Muscle of back (tissue), 13 donors: Measurements from ENCODE around the gene ATRIP. TPM values are rescaled to one million over a fixed set of nuclear protein-coding genes. Genes with fewer than 3 reads are reported as not detected.
"Not testable (repeated sequence)": the region's sequence is repeated elsewhere in the genome, so short reads cannot be mapped to it uniquely, and the experiment has no call there.

Source experiments
- DNase-seq, 3 donors: peaks; one replicate each; pipeline versions ENCODE4 v3.0.0 to v3.0.0-alpha.2; 2013
- long read RNA-seq, 9 donors: transcript quantifications; one replicate each; lab custom pipeline, GENCODE V29; 2026
- polyA plus RNA-seq, 10 donors: library from polyadenylated mRNA; unstranded; fragments of 120-200 nt; gene quantifications; one replicate each; pipeline ENCODE4 v1.2.1, GENCODE V29; 2013; ENCODE audit not compliant: insufficient read length in 10 of 10

ATRIP gene
- 1 to 10 TPM; 6.4 to 9.8 (median 7.9) TPM for polyA plus RNA-seq
- long read RNA-seq, donor 1, full-length matches to known transcripts = 1 of 37 reads
- long read RNA-seq, donor 1, partial matches to known transcripts = 29 of 37 reads
- long read RNA-seq, donor 1, other reads (novel, unspliced or antisense) = 7 of 37 reads
- long read RNA-seq, donor 2 = 0 reads
- long read RNA-seq, donor 3 = 0 reads
- long read RNA-seq, donor 4 = 0 reads
- long read RNA-seq, donor 5, full-length matches to known transcripts = 2 of 77 reads
- long read RNA-seq, donor 5, partial matches to known transcripts = 39 of 77 reads
- long read RNA-seq, donor 5, other reads (novel, unspliced or antisense) = 36 of 77 reads
- long read RNA-seq, donor 6, full-length matches to known transcripts = 1 of 1 reads
- long read RNA-seq, donor 6, partial matches to known transcripts = 0 of 1 reads
- long read RNA-seq, donor 6, other reads (novel, unspliced or antisense) = 0 of 1 reads
- long read RNA-seq, donor 7 = 0 reads
- long read RNA-seq, donor 8 = 0 reads
- long read RNA-seq, donor 9 = 0 reads

DNA sequence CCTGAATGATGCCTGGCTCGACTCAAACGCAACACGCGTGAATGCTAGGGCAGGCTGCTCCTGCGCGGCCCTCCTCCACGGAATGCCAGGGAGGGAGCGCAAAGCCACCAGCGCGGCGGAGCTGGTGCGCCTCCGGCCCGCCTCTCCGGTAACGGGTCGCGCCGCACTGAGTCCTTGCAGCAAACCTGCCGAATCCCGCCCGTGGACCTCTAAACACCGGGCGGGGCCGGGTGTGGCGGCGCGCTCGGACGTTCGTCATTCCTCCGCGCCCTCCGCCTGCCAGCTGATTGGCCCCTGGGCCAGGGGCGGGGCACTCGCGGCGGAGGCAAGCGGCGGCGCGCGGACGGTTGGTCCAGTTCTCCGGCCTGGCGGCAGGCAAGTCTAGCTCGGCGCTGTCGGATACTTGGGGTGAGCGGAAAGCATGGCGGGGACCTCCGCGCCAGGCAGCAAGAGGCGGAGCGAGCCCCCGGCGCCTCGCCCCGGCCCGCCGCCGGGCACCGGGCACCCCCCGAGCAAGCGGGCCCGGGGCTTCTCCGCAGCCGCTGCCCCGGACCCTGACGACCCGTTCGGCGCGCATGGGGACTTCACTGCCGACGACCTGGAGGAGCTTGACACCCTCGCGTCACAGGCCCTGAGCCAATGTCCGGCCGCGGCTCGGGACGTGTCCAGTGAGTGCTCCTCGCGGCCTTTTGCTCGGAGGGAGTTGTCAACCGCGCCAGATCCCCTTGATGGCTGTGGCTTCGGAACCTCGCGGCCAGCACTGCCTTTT is at the start of gene ATRIP:
Gene ATRIP, plus strand, starts transcription at position 313 of the 769 bp plus-strand sequence. Its CDS starts 109 bp downstream, at position 422.
- peak; percentile 80 to 95 (median 90) for DNase-seq

DNA sequence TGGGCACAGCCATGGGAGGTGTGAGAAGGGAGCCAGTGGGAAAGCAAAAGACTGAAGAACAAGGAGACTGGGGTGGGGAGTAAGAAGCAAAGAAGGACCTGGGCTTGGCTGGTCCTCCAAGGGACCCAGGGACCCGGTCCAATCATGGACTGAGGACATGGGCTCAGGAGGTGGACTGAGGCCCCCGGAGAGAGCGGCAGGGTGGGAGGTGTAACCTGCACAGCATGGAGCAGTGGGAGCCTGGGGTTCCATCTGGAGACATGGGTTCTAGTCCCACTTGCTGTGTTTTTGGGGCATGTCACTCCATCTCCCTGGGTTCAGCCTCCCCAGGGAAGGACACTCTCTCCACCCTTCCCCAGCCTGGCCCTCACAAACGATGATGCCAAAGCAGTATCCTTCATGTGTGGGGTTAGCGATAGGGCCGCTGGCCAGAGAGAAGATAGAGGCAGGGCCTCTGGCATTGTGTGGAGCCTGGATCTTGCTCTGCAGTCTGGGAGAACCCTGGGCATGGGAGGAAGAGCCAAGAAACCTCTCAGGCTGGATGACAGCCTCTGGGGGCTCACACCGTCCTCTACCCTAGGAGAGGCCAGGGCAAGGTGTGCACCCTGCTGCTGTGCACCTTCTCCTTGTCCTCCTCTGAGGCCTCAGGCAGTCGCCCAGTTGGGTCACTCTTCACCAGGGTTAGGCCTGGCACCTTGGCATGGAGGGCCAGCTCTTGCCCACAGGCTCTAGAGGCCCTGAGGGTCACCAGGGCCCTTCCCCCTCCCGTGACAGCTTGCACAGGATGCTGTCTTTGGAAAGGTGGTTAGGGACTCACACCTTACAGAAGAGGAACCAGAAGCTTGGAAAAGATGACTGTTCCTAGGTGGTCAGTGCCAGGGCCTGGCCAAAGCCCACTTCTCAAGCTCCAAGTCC is 48.5 kb upstream of the ATRIP start:
- no peak for DNase-seq

DNA sequence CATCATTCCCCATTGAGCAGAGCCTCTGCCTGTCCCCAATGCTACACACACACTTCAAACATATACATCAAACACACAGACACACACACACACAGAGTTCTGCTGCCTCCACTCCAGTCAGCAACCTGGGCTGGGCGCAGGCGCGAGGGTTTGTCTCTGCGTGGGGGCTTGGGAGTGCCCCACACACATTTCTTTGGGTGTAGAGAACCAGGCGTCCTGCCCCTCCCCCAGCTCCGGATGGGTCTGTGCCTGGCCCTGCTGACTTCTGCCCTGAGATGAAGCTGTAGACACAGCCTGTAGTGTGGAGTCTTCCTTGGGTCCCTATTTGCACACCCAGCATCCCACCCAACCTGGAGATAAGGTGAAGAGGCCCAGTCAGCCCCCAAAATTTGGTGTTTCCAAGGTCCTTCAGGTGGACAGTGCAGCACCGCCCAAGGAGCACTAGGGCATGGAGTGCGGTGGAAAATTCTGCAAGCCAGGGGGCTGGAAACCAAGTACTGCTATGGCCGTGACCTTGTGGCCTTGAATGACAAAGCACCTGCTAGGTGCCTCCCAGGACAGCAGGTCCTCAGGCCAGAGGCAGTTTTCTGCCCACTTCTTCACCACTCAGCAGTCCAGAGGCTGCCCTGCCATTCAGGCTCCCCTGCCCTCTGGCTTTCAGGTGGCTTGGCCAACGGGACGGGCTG is 47.7 kb upstream of the ATRIP start:
- no peak for DNase-seq

DNA sequence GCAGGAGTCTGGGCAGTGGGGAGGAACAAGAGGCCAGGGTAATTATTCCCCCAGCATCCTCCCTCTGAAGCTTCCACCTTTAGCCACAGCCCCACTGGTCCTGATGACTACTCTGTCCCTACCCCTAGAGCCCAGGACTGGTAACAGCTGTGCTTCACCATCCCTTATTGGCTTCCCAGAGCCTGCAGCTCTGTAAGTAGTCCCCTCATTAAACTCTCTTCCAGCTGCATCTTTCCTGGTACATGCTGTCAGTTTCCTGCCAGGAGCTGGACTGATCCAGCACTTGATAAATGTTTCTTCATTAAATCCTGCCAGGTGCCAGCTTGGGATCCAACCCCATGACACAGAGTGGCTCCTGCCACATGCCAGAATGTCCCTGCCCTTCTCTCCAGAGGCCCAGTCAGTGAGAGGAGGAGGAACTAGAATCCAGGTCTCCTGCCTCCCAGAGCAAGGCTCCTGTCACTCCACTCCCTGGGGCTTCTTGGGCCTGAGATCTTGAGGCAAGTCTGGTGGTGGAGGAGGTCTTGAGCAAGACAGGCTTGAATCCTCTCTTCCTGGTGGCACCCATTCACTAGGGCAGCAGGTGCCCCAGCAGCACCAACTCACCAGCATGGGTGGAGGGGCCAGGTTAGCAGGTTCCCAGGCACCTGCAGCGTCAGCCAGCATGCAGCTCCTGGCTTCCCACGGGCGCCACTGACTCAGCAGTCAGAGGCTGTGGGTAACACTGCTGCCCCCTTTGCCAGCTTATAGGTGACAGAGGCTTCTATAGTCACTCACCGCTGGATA is 47.0 kb upstream of the ATRIP start:
- DNase-seq = no peak

DNA sequence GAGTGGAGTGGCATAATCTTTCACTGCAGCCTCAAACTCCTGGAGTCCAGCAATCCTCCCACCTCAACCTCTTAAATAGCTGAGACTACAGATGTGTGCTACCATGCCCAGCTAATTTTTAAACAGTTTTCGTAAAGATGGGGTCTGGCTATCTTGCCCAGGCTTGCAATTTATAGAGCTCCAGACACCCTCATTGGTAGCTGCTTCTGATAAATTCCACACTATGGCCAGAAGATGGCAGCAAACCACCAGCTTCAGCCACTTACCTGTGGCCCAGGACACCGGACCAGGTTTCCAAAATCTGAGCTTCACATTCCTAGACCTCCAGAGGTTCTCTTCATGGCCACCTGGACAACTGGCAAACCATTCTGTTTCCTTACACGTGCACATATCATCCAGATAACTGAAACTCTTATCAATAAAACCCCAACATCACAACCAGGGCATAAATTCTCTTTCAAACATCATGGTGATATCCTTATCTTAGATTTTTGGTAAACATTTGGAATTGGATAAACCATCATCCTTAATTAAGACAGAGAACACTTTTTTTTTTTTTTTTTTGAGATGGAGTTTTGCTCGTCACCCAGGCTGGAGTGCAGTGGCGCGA is 45.6 kb upstream of the ATRIP start:
- DNase-seq = peak; percentile 39 to 65 (median 50)

DNA sequence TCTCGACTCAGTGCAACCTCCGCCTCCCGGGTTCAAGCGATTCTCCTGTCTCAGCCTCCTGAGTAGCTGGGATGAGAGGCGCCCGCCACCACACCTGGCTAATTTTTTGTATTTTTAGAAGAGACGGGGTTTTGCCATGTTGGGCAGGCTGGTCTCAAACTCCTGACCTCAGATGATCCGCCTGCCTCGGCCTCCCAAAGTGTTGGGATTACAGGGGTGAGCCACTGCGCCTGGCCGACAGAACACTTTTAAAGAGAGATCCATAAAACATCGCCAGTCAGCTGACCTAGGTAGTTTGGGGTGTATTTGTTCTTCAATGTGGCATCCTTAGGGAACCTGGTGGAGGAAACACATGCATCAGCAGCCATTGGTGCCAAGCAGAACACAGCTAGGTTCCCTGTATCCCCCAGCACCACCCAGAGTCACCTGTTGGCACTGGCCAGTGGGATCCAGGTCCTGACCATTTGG is 45.1 kb upstream of the ATRIP start:
- DNase-seq = not testable (repeated sequence)

DNA sequence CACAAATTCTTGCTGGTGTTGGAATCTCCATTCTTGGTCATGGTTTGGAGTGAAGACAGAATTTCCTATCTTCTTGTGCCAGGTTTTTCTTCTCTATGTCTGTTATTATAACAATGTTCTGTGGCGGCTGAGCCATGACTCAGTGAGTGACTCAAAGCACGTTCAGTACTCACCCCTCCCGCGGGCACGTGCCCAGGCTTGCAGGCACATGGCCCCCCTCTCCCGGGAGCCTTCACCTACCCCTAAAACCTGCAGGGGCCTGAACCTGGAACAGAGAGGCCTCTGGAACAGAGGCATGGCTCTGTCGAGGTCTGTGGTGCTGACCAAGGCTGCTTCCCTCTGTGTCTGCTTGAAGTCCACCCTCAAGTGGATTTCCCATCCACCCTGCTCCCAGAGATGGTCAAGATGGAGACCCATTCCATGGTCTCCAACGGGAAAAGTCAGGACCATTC is 44.2 kb upstream of the ATRIP start:
- DNase-seq = peak; percentile 27 to 67 (median 38)

DNA sequence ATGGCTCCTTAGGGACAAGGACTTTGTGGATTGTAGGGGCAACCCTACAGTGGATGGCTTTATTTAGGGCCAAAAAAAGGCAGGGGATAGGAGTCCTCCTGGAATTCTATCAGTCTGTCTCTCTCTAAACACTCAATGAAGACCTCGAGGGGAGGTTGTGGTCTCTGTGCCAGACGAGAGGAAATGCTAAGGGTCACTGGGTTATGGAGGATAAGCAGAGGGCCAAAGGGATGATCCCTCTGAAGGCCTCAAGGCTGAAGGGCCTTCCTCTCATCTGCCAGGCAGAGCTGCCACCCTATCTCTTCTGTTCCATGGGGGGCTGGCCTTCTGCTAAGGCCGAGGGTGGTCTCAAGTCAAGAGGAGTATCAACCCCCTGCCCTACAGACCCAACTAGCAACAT is 43.6 kb upstream of the ATRIP start:
- no peak for DNase-seq

DNA sequence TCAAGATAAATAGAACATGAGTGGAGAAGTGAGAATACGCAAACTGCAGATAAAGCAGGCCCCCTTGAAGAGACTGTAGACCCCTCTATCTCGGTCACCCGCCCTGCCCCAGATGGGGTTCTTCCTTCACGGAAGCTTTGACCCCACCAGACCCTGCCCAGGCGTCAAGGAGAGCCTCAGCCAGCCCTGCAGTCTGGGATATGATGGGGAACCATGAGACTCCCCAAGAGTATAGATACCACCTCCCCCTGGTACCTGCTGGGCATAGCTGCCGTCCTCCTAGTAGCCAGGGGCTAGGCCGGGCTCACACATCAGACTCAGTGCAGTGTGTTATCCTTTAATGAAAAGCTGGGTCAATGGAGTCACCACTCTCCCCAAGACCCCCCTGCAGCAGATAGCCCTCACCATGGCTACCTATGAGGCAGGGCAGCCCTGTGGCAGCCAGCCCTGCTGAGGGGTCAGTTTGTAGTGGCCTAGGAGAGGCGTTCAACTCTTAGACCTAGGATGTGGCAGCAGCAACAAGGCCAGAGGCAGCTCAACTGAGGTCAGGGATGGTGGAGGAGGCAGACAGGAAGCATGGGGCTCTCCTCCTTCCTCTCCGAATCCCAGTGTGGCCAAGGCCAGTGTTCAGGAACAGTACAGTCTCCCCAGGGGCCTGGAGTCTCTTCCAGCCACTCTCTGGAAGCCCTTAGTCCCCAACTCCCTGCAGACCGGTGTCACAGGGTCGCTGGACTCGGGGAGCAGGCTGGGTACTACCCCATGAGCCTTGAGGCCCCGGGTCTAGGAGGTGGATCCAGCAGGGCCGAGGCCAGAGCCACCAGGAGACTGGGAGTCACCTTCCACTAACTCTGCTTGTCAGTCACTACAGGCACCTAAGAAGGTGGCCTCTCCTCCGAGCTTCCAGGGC is 42.8 kb upstream of the ATRIP start:
- no peak for DNase-seq

DNA sequence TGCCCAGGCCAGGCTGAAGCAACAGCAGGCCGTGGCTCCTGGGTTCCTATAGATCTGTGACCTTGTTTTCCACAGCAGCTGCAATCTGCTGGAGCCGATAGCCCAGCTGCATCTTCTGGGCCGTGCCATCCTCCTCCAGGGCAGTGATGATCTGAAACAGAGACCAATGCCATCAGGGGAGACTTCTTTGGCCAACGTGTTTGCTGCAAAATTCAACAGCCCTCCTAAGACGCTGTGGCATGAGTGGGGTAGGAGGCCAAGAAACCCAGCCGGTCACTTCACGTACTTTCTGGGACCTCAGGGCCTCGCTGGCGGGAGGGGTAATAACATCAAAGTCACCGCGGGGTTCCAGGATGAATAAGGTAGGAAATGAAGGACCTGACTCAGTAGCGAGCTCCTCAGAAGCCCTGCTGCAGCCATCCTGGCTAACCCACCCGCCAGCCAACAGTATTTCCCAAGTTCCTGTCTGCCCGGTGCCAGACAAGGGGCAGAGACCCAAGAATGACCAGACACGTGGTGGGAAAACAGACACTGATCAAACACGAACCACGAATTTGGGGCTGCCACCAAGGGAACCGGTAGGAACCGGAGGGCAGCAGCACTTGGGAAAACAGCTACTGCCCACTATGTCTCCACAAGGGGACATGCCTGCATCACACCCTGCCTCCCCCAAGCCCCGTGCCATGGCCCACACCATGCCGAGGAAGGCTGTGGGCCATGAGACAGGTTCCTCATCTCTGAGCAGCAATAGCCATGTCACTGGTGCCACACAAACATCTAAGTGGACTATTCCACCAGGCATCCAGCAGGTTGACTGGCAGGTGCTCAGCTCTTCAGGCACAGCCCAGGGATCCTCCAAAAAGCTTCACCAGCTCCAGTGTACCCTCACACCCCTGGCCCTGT is 41.8 kb upstream of the ATRIP start:
- peak in 1 of 3 donors; percentile 0 for DNase-seq

DNA sequence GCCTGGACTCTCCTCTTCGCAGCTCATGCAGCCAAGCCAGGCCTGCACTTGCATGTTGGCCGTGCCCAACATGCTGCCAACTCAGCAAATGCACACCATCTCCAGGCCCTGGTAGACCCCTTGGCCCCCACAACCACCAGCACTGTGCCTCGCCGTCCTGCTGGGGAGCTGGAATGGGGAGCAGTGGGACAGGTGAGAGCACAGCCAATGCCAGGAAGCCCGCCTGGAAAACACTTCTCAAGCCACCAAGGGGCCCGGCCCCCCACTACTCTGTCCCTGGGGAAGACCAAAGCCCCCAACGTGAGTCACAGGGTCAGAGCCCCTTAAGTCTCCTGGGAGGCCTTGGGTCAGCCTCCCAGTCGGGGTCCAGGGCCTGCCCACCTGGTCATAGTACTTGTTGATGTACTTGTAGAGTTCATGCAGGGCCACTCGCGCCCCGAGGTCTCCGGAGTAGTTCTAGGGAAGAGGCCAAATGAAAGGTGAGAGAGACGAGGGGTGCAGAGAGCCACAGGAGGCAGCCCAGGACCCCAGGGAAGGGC is 41.1 kb upstream of the ATRIP start:
- DNase-seq = peak in 1 of 3 donors; percentile 0

DNA sequence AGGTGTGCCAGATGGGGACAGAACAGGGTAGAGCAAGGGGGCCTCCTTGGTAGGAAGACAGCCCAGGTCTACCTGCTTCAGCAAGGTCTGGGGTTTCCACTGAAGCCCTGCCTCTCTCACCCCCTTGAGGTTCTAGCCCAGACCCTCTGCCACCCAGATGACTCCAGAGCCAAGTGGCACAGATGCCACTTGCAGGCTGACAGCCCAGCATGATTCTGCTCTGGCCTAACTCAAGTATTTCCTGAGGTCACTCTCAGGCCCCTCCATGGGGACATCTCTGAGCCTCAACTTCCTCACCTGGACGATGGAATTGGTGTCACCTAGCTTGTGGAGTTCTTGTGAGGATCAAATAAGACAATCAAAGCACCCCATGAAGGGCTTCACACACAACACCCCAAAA is 40.6 kb upstream of the ATRIP start:
- DNase-seq = no peak

DNA sequence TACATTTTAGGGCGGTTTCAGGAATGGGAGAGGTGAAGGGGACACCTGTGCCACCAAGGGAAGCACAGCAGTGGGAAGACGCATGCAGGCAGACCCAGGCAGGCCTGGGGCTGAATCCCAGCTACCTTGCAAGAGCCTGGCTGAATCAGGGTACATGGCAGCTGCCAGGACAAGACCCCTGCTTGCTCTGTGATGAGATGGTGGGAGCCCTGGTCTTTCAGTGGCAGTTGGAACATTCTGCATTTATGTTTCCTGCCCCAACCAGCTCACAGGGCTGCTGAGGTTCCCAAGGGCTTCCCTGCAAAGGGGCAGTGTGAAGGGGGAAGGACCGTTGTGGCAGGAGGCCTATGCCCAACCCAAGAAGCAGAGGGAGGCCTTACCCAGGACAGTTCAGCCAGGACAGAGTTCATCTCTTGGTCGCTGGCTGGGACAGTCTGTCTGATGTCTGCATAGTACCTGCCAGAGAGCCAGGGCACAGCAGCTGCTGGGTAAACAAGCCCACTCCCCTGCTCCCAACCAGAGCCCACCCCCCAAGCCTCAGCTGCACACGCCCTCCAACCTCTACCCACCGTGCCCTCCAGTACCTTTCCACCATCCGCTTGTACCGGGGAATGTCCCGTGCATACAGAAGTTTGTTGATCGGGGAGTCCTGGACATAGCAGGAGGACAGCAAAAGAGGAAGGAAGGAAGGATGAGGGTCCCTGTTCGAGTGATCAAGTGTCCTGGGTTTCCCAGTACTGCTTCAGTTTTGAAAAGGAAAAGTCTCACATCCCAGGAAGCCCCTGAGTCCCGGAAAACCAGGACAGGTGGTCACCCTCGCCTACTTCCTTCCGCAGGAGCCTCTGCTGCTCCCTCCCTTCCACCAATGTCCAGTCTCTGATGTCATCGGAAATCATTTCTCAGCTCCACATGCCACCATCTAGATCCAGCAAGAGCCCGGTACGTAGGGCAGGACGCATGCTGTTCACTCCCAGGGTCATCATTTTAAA is 39.8 kb upstream of the ATRIP start:
- DNase-seq = peak in 1 of 3 donors; percentile 1

DNA sequence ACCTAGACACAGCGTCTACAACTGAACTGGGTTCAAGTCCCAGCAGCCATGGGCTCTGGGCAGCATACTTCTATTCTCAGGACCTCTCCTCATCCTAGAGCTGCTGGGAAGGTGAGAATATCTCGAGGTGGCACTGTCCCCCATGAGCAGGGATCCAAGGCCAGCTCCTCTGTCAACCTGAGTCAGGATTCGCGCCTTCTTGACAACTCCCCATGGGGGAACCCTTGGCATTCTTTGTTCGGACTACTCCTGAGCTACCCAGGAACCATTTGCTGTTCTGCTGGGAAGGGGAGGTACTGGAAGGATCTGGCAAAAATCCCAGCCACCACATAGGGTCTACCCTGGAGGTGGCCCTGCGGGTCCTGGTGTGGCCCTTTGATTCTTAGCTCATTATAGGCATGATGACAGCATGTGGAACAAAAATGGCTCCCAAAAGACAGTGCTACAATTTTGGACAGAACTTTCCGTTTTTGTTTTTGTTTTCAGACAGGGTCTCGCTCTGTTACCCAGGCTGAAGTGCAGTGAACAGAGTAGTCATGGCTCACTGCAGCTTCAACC is 38.9 kb upstream of the ATRIP start:
- DNase-seq = peak in 1 of 3 donors; percentile 0

DNA sequence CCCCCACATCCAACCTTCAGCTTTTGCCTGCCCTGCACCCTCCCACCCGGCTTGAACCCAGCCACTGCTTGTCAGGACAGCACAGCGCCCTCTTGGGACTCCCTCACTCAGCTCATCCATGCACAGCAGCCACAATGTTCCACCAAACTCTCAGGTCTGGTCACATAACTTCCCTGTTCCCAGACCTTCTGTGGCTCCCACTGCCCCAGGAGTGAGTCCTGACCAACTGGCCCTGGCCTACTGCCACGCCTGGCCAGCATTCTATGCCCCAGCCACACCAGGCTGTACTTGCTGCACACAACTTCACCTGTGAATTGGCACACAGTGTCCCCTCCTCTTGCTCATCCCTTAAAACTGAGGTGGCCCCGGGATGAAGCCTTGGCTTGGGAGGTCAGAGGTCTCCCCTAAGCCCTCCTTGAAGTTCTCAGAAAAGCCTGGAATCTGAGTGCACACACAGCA is 37.7 kb upstream of the ATRIP start:
- DNase-seq = peak in 1 of 3 donors; percentile 1
